Inflammatory macrophage (primary cell): ENCODE data around the gene IFNA10.
"Not testable (repeated sequence)": the region's sequence is repeated elsewhere in the genome, so short reads cannot be mapped to it uniquely, and the experiment has no call there.

ENCODE experiments used
- DNase-seq, 2 donors: peaks; one replicate each; pipeline ENCODE4 v3.0.0-alpha.2; 2020 to 2022

IFNA10 gene

DNA sequence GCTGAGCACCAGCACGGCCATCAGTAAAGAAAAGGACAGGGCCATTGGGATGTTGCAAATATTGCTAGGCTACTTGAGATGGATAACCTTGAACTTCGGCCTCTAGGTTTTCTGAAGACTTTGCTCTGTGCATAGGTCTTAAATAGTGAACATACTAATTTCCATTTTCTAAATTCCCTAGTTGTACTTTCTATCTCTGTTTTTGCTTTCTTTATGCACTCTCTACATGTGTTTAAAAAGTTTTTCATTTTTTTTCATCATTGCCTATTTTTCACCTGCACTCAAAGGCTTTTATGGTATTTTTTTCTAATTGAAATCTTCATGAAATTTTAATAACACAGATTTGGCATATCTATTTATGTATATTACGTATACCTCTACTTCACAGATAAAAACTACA, 19.5 kb downstream of the IFNA10 start, which contains the start of gene IFNA4:
Gene IFNA4, minus strand, starts transcription at position 101 of the 400 bp plus-strand sequence. Its CDS starts 56 bp downstream, at position 45.
- not testable (repeated sequence) for DNase-seq

DNA sequence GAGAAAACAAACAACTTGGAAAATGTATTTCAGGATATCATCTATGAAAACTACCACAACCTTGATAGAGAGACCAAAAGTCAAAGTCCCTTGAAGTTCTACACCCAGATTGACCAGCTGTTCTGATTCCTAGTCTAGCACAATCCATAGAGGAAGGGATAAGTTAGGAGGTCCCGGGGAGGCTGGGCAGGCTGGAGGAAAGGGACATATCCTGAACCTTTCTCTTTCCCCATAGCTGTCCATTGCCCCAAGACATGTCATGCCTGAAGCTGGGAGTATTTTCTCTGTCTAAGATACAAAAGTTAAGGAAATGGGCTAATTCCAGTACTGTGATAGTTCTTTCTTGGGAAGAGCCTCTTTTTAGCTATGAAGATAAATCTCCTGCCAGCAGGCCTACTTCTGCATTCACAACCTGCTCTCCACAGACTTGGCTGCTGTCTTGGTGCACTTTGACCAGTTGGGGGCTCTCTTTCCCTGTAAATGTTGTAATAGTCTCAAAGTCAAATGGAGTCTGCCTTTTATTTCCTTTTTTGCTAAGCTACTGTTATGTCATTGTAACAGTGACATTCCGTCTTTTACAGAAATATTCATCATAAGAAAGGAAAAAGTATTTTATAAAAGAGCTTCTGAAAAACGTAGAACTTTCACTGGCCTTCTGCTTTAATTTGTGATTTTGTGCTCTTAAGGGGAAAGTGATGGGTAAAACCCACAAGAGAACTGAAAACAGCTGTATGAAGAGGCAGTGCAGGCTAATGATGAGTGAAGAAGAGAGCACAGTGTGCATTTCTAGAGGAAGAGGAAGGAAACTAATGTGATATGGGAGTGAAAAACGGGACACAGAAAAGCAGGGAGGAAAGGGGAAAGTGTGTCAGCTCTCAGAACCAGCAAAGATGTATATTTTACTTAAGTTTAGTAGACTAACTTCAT, 23.9 kb downstream of the IFNA10 start:
- peak; percentile 71 to 81 for DNase-seq

DNA sequence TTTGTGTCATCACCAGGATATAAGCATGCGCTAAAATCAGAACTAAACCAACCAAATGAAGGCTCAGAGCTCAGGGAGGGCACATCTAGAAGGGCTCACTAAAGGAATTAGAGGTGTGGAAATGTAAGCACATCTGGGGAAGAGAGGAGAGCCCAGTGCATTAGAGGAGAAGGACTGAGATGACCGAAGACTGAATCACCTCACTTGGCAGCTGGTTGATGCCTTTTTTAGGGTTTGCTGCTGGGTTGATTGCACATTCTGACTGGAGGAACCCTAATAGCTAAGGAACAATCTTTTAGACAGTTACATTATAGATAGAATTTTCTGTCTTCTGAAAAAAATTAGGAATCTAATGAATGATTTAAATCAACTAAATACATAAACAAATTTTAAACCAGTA, 32.3 kb downstream of the IFNA10 start:
- DNase-seq, result no peak

DNA sequence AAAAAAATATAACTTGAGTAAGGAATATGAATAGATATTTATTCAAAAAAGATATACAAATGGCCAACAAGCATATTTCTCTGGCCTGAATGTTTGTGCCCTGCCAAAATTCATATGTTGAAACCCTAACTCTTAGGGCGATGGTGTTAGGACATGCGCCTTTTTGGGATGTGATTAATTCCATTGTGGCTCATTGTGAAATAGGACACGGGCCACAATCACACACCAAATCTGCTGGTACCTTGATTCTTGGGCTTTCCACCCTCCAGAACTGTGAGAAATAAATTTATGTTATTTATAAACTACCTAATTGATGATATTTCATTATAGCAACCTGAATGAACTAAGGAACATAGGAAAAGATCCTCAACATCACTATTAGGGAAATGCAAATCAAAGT, 34.8 kb downstream of the IFNA10 start:
- DNase-seq, result no peak

DNA sequence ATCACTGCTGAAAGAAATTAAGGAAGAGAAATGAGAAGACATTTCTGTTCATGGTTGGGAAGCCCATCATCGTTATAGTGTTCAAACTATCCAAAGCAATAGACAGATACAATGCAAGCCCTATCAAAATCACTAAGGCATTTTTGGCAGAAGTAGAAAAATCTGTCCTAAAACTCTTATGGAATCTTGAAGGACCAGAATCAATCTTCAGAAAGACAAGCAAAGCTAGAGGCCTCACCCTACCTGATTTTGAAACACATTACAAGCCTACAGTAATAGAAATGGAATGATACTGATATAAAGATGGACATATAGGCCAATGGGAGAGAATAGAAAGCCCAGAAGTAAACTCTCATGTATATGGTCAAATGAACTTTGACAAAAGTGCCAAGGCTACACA, 35.6 kb downstream of the IFNA10 start:
- DNase-seq, result no peak

DNA sequence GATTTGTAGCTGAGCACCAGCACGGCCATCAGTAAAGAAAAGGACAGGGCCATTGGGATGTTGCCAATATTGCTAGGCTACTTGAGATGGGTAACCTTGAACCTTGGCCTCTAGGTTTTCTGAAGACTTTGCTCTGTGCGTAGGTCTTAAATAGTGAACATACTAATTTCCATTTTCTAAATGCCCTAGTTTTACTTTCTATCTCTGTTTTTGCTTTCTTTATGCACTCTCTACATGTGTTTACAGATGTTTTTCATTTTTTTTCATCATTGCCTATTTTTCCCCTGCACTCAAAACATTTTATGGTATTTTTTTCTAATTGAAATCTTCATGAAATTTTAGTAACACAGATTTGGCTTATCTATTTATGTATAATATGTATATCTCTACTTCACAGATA, 40.4 kb downstream of the IFNA10 start, which contains the start of gene IFNA21:
Gene IFNA21, minus strand, starts transcription at position 101 of the 400 bp plus-strand sequence. Its CDS starts 48 bp downstream, at position 53.
- DNase-seq, result not testable (repeated sequence)

DNA sequence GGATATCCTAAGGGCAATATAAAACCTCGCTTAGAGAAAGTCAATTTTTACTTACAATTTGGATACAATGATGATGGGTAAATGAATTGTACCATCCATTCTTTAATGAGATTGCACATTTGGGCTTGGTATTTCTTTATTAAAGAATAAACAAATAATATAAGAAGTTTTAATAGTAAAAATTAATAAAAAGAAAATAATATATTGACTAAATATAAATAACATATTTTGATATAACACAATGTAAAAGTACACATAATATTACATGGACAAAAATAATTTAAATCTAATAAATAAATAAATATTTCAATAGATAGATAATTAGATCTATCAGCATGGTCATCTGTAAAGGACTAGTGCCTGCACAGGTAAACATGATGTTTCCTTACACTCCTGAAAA, 41.4 kb downstream of the IFNA10 start:
- no peak for DNase-seq

DNA sequence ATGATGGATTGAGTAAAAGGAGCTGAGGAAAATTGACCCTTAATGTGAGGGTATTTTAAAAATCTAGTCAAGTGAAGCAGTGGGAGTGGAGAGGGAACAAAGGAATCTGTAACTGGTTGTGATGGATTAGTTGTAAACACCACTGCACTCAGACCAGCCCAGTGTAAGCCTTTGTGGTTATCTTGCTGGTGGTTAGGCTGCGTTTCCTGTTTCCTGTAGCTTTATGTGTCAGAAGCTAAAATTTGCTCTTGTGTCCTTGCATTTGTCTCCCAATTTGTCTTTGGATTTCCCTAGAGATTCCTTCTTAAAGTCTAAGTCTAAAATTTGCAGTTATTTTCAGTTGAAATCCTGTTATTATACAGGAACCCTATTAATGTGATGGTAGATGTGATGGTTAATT, 46.8 kb downstream of the IFNA10 start:
- peak; percentile 43 to 56 for DNase-seq
